HepG2 (cell line): ENCODE measurements around the gene HIC1. TPM values are rescaled to one million over a fixed set of nuclear protein-coding genes. Genes with fewer than 3 reads are reported as not detected.

Experiments used
- ATAC-seq: fragments of 200-7000 bp; cut with Tn5 transposase; 3 replicates; pipeline ENCODE4 v1.9.1; 2020; ENCODE audit warnings: mild to moderate bottlenecking, moderate library complexity
- BruUV-seq: library from RNA; stranded (reverse); fragments of 400-500 nt; replicated peaks from 2 replicates; lab custom pipeline; 2021; lab: Mats Ljungman, UMichigan
- CTCF ChIA-PET: fragments of 300-600 bp; formaldehyde crosslinking; extraction: SDS; loops from one replicate; lab custom pipeline; 2021; ENCODE audit warnings: low total read pairs, inconsistent platforms, low intra/inter-chr PET ratio; lab: Yijun Ruan, JAX
- POLR2A ChIA-PET: fragments of 350-600 bp; sonication (Branson Sonifier 250); formaldehyde crosslinking; loops from one replicate; lab custom pipeline; 2020; ENCODE audit warnings: antibody characterized with exemption, inconsistent platforms; lab: Yijun Ruan, JAX
- DNase-seq: peaks from one replicate; pipeline ENCODE4 v3.0.0-alpha.2; 2015; ENCODE audit warnings: low spot score
- FAIRE-seq: peaks from 3 replicates; lab custom pipeline; 2011; peaks lifted over from hg19 to GRCh38; lab: Jason Lieb, UNC
- H2AFZ ChIP-seq: one replicate; pipeline ENCODE4 v1.6.1; 2011; ENCODE audit warnings: low read length, inconsistent platforms
- H3K27ac ChIP-seq: fragments of 300-600 bp; 3 replicates; pipeline ENCODE4 v1.8.0; 2011; ENCODE audit warnings: mixed run types, mild to moderate bottlenecking, mixed read lengths, low read length, inconsistent platforms; ENCODE audit not compliant: insufficient read depth; ENCODE audit errors: extremely low read length
- H3K27me3 ChIP-seq, 2 experiments: fragments of 200-600 bp in 1 of 2; 2 replicates in 1 of 2; 3 replicates in 1 of 2; pipeline versions ENCODE4 v1.6.0 to v1.8.0; 2011; ENCODE audit warnings: low read length in 2 of 2, mild to moderate bottlenecking in 2 of 2, moderate library complexity in 2 of 2, inconsistent platforms in 1 of 2; ENCODE audit not compliant: insufficient read depth in 2 of 2, control insufficient read depth in 1 of 2
- H3K36me3 ChIP-seq, 2 experiments: fragments of 200-600 bp in 1 of 2; replicated peaks in 1 of 2; 2 replicates in 1 of 2; 3 replicates in 1 of 2; pipeline versions ENCODE4 v1.5.1 to v1.8.0; 2011; ENCODE audit warnings: low read length in 2 of 2, inconsistent platforms in 1 of 2; ENCODE audit not compliant: insufficient read depth in 2 of 2, control insufficient read depth in 1 of 2
- H3K4me1 ChIP-seq: 2 replicates; pipeline ENCODE4 v1.5.1; 2012; ENCODE audit warnings: low read length, inconsistent platforms; ENCODE audit not compliant: insufficient read depth
- H3K4me2 ChIP-seq: 2 replicates; pipeline ENCODE4 v1.6.0; 2011; ENCODE audit warnings: low read depth, low read length, inconsistent platforms
- H3K4me3 ChIP-seq, 3 experiments: fragments of 200-600 bp in 1 of 3; sonication (generic), shearing (Covaris generic) in 1 of 3; replicated peaks in 1 of 3; 2 replicates each; pipeline ENCODE4 v1.5.1; 2011 to 2016; ENCODE audit warnings: low read length in 3 of 3, inconsistent platforms in 2 of 3, low read depth in 2 of 3, mild to moderate bottlenecking in 2 of 3, control low read depth in 1 of 3, mixed read lengths in 1 of 3; ENCODE audit not compliant: insufficient read depth in 1 of 3
- H3K79me2 ChIP-seq: one replicate; pipeline ENCODE4 v1.6.1; 2011; ENCODE audit warnings: low read length, inconsistent platforms; ENCODE audit not compliant: insufficient read depth
- H3K9ac ChIP-seq: 2 replicates; pipeline ENCODE4 v1.6.0; 2011; ENCODE audit warnings: mild to moderate bottlenecking, low read depth, low read length, inconsistent platforms; ENCODE audit not compliant: insufficient read depth
- H3K9me3 ChIP-seq: 2 replicates; pipeline ENCODE4 v1.5.1; 2012; ENCODE audit warnings: mild to moderate bottlenecking, low read length
- H4K20me1 ChIP-seq: 2 replicates; pipeline ENCODE4 v1.6.0; 2011; ENCODE audit warnings: inconsistent platforms, mild to moderate bottlenecking, low read length, moderate library complexity; ENCODE audit not compliant: insufficient read depth
- EED ChIP-seq: sonication (generic); formaldehyde crosslinking; IDR thresholded peaks from 2 replicates; pipeline ENCODE4 v1.5.0; 2020; ENCODE audit warnings: mild to moderate bottlenecking, missing genetic modification reagents
- IKZF4 ChIP-seq: sonication (generic); formaldehyde crosslinking; IDR thresholded peaks from 2 replicates; pipeline ENCODE4 v1.5.1; 2020; ENCODE audit warnings: borderline replicate concordance, mild to moderate bottlenecking, low read depth, missing genetic modification reagents; ENCODE audit errors: not compliant biosample characterization
- MAFK ChIP-seq, 2 experiments: IDR thresholded peaks in 1 of 2; conservative IDR thresholded peaks in 1 of 2; 2 replicates each; pipeline ENCODE4 v1.6.1; 2011; ENCODE audit warnings: improper control_type of control experiment in 2 of 2, low read length in 2 of 2
- NFRKB ChIP-seq: fragments of 450-650 bp; IDR thresholded peaks from 2 replicates; pipeline ENCODE4 v1.6.1; 2017
- PBX3 ChIP-seq: sonication (generic); formaldehyde crosslinking; IDR thresholded peaks from 2 replicates; pipeline ENCODE4 v1.8.1; 2023; ENCODE audit warnings: missing genetic modification reagents, inconsistent platforms, borderline replicate concordance
- PHF21A ChIP-seq: sonication (generic); formaldehyde crosslinking; IDR thresholded peaks from 2 replicates; pipeline ENCODE4 v1.5.0; 2020; ENCODE audit warnings: mild to moderate bottlenecking, missing genetic modification reagents
- PLSCR1 ChIP-seq: sonication (generic); formaldehyde crosslinking; IDR thresholded peaks from 2 replicates; pipeline ENCODE4 v1.5.0; 2020; ENCODE audit warnings: missing genetic modification reagents, mild to moderate bottlenecking, borderline replicate concordance
- RFX5 ChIP-seq: IDR thresholded peaks from 2 replicates; pipeline ENCODE4 v1.6.1; 2011; ENCODE audit warnings: low read depth, low read length, improper control_type of control experiment
- SMYD3 ChIP-seq: sonication (generic); formaldehyde crosslinking; IDR thresholded peaks from 2 replicates; pipeline ENCODE4 v1.8.1; 2023; ENCODE audit warnings: mild to moderate bottlenecking, missing genetic modification reagents
- SOX6 ChIP-seq, 2 experiments: fragments of 450-650 bp in 1 of 2; sonication (generic) in 1 of 2; formaldehyde crosslinking in 1 of 2; IDR thresholded peaks; 2 replicates each; pipeline versions ENCODE4 v1.4.0 to v1.6.1; 2017 to 2020; ENCODE audit warnings: antibody characterized with exemption in 1 of 2, mild to moderate bottlenecking in 1 of 2, missing genetic modification reagents in 1 of 2
- XRCC5 ChIP-seq: fragments of 200-400 bp; formaldehyde crosslinking; optimal IDR thresholded peaks from 2 replicates; pipeline ENCODE3; 2017; ENCODE audit warnings: mild to moderate bottlenecking, low read length
- ZFP1 ChIP-seq: IDR thresholded peaks from 2 replicates; pipeline ENCODE4 v1.6.1; 2016
- ZMYM2 ChIP-seq: sonication (generic); formaldehyde crosslinking; IDR thresholded peaks from 2 replicates; pipeline ENCODE4 v1.8.0; 2022; ENCODE audit warnings: mild to moderate bottlenecking, missing genetic modification reagents
- ZNF431 ChIP-seq: sonication (generic); formaldehyde crosslinking; IDR thresholded peaks from 2 replicates; pipeline ENCODE4 v1.9.0; 2022; ENCODE audit warnings: missing genetic modification reagents, low read depth, mild to moderate bottlenecking, borderline replicate concordance
- ZNF460 ChIP-seq: sonication (generic); formaldehyde crosslinking; IDR thresholded peaks from 2 replicates; pipeline ENCODE4 v1.5.1; 2020; ENCODE audit warnings: missing genetic modification reagents, mild to moderate bottlenecking, borderline replicate concordance
- ZNF556 ChIP-seq: sonication (generic); formaldehyde crosslinking; IDR thresholded peaks from 2 replicates; pipeline ENCODE4 v1.4.0; 2020; ENCODE audit warnings: mild to moderate bottlenecking, missing genetic modification reagents, borderline replicate concordance
- ZNF782 ChIP-seq: sonication (generic); formaldehyde crosslinking; IDR thresholded peaks from 2 replicates; pipeline ENCODE4 v1.4.0; 2020; ENCODE audit warnings: missing genetic modification reagents, mild to moderate bottlenecking, borderline replicate concordance
- WGBS: methylation state at CpG from one replicate; pipeline ENCODE4 v1.1.6; 2017; ENCODE audit warnings: low lambda C conversion rate; 5-methylcytosine and 5-hydroxymethylcytosine counted together
- in situ Hi-C: cut with HindIII; loops from 2 replicates; pipeline ENCODE4 v1.10.0; 2017; ENCODE audit warnings: low pct_unique_long_range_greater_than_20kb; ENCODE audit not compliant: extremely low pct_ligation_motif_present
- intact Hi-C: fragments of 100-400 bp; cut with micrococcal nuclease; formaldehyde crosslinking; loops from one replicate; pipeline ENCODE4 v1.10.0; 2022; ENCODE audit not compliant: unreplicated experiment
- polyA plus RNA-seq, 8 experiments: library from polyadenylated mRNA; depleted of rRNA in 3 of 8; stranded (reverse) in 7 of 8; unstranded in 1 of 8; fragments of >200 nt; fragmentation: Illumina TruSeq in 4 of 8; extraction: Trizol in 4 of 8; gene quantifications; 2 replicates each; pipeline versions ENCODE4 v1.2.1 to v1.2.3, GENCODE V29; 2011 to 2016; ENCODE audit warnings: low read depth in 4 of 8, missing spikeins in 1 of 8, mixed read lengths in 1 of 8; ENCODE audit not compliant: insufficient read depth in 1 of 8
- total RNA-seq, 5 experiments: library from RNA; depleted of rRNA; stranded (reverse); fragments of >200 nt; fragmentation: Illumina TruSeq; extraction: Trizol; gene quantifications; 2 replicates each; pipeline ENCODE4 v1.2.3, GENCODE V29; 2016; ENCODE audit warnings: low read depth in 1 of 5
- TF ChIP-seq, protein P1 (sequence below): sonication (generic); formaldehyde crosslinking; IDR thresholded peaks from 2 replicates; pipeline ENCODE4 v1.8.0; 2022; ENCODE audit warnings: missing genetic modification reagents, mild to moderate bottlenecking, borderline replicate concordance
- TF ChIP-seq, protein P2 (sequence below): sonication (generic); formaldehyde crosslinking; IDR thresholded peaks from 2 replicates; pipeline ENCODE4 v1.8.1; 2023; ENCODE audit warnings: mild to moderate bottlenecking, inconsistent platforms, moderate library complexity, missing genetic modification reagents, borderline replicate concordance

Gene HIC1
- total and polyA plus RNA-seq, 2 of the 13 experiments (the other 11 are each of a cell fraction or from before 2014, with no cell fraction given), result 0.04 to 0.31 TPM

DNA sequence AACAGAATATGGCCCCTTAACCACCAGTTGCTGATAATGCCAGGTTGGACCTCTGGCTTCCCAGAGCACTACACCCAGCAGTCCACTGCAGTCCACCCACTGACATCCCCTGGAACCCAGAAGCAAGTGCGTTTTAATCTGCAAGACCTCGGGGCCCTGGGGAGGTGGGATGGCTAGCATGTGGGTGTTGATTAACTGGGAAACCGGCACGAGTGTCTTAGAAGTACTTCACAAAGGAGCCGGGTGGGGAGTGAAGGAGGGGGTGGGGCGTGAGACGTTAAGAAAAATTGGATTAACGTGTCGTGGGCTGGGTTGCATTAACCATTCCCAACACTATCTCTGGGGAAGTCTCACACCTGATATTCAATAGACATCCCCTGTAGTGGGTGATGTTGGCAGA is 6.1 kb upstream of the HIC1 start:
- ChIA-PET CTCF (no interaction called here), POLR2A (no interaction called here)
- WGBS, result 2% methylated on average over 9 of the region's 9 CpGs
- H3K27me3 ChIP-seq, result peaks cover 4 to 22% of the 10 kb centered on the region in 2 experiments; a peak in 4 of 5 replicates
- intact Hi-C loops (no loop called here), in situ Hi-C loops (loop anchor here (25.0 kb wide), 1 partner anchor 337 kb away; the partner anchor contains the start of genes TLCD2 and WDR81)
- peaks cover 30% of the 10 kb centered on the region for H3K4me1 ChIP-seq
- no peaks in the 10 kb centered on the region for H3K36me3 ChIP-seq
- ATAC-seq (no peak), DNase-seq (no peak), FAIRE-seq (no peak)
- H3K4me3 ChIP-seq, result peak overlapping the region in 2 of 3 experiments; percentile 70 to 82; a peak in 2 of 6 replicates
- peaks cover 12% of the 10 kb centered on the region; the same call in 1 of the 2 replicates for H4K20me1 ChIP-seq
- TF ChIP-seq ZNF556 (CRISPR knock-in tag) (no peak), EED (CRISPR knock-in tag) (no peak), ZNF431 (no peak), PBX3 (no peak), NFRKB (no peak), PLSCR1 (CRISPR knock-in tag) (no peak), ZFP1 (CRISPR knock-in tag) (no peak), MAFK (conservative IDR thresholded peaks at IDR 0.05 in 1 of 2, IDR thresholded peaks at IDR 0.05 in 1 of 2; ENCODE audit: low read length in 2 of 2) (no peak), RFX5 (no peak), ZNF460 (CRISPR knock-in tag) (no peak), SOX6 (IDR thresholded peaks at IDR 0.05) (no peak), SOX6 (CRISPR knock-in tag; IDR thresholded peaks at IDR 0.05) (no peak), PHF21A (CRISPR knock-in tag) (no peak), ZNF782 (CRISPR knock-in tag) (no peak), IKZF4 (CRISPR knock-in tag) (no peak), ZMYM2 (CRISPR knock-in tag) (no peak), SMYD3 (CRISPR knock-in tag) (no peak), XRCC5 (no peak)
- TF ChIP-seq, protein P1, sequence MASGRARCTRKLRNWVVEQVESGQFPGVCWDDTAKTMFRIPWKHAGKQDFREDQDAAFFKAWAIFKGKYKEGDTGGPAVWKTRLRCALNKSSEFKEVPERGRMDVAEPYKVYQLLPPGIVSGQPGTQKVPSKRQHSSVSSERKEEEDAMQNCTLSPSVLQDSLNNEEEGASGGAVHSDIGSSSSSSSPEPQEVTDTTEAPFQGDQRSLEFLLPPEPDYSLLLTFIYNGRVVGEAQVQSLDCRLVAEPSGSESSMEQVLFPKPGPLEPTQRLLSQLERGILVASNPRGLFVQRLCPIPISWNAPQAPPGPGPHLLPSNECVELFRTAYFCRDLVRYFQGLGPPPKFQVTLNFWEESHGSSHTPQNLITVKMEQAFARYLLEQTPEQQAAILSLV (CRISPR knock-in tag), result no peak
- TF ChIP-seq, protein P2, sequence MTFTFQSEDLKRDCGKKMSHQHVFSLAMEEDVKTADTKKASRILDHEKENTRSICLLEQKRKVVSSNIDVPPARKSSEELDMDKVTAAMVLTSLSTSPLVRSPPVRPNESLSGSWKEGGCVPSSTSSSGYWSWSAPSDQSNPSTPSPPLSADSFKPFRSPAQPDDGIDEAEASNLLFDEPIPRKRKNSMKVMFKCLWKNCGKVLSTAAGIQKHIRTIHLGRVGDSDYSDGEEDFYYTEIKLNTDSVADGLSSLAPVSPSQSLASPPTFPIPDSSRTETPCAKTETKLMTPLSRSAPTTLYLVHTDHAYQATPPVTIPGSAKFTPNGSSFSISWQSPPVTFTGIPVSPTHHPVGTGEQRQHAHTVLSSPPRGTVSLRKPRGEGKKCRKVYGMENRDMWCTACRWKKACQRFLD, result no peak
- H3K79me2 ChIP-seq, result no peaks in the 10 kb centered on the region
- H2AFZ ChIP-seq, result no peak overlapping the region
- no peak overlapping the region for H3K27ac ChIP-seq
- peak overlapping the region; percentile 91 for H3K4me2 ChIP-seq
- BruUV-seq, result no TSS peak
- no peak overlapping the region; the same call in 1 of the 2 replicates for H3K9ac ChIP-seq
- H3K9me3 ChIP-seq, result no peaks in the 10 kb centered on the region
